Stimulated activated CD4-positive, alpha-beta T cell treated with anti-CD3 and anti-CD28 coated beads, Interleukin-12 subunit alpha, Interleukin-12 subunit beta, amount 100 ng/mL, for 48 hours (primary cell): Measurements from ENCODE around the gene MAN1B1.
A peak's percentile ranks its signal among the peaks of the same experiment; 100 is the strongest.
"Not testable (repeated sequence)": the region's sequence is repeated elsewhere in the genome, so short reads cannot be mapped to it uniquely, and the experiment has no call there.

Experiments
- DNase-seq, 3 donors: peaks; one replicate each; pipeline ENCODE4 v3.0.0-alpha.2; 2020; ENCODE audit warnings: low read depth in 2 of 3, low spot score in 1 of 3

MAN1B1 gene

GRCh38 chr9:137110147-137110910, 23.5 kb downstream of the MAN1B1 start:
- DNase-seq = no peak

DNA sequence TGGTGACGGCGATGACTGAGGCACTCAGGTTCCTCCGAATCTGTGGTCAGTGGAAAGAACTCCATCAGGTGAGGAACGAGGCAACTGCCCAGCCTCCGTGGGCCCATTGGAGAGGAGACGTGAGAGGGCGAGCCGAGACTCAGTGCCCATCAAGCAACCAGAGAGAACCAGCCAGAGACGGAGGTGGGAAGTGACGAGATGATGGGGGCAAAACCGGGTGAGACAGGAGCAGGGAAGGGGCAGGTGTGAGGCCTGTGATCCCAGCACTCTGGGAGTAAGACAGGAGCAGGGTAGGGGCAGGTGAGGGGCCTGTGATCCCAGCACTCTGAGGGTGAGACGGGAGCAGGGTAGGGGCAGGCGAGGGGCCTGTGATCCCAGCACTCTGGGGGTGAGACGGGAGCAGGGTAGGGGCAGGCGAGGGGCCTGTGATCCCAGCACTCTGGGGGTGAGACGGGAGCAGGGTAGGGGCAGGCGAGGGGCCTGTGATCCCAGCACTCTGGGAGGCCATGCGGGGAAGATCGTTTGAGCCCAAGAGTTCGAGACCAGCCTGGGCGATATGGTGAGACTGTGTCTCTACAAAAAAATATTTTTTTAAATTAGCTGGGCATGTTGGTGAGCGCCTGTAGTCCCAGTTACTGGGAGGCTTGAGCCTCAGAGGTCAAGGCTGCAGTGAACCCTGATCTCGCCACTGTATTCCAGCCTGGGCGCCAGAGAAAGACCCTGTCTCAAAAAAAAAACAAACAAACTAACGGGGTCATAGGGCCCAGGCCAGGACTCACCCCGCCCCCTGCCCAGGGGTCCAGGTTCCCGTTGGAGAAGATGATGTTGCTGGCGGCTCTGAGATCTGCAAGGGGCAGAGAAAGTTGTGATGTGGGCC, 24.4 kb downstream of the MAN1B1 start:
- DNase-seq = no peak

DNA sequence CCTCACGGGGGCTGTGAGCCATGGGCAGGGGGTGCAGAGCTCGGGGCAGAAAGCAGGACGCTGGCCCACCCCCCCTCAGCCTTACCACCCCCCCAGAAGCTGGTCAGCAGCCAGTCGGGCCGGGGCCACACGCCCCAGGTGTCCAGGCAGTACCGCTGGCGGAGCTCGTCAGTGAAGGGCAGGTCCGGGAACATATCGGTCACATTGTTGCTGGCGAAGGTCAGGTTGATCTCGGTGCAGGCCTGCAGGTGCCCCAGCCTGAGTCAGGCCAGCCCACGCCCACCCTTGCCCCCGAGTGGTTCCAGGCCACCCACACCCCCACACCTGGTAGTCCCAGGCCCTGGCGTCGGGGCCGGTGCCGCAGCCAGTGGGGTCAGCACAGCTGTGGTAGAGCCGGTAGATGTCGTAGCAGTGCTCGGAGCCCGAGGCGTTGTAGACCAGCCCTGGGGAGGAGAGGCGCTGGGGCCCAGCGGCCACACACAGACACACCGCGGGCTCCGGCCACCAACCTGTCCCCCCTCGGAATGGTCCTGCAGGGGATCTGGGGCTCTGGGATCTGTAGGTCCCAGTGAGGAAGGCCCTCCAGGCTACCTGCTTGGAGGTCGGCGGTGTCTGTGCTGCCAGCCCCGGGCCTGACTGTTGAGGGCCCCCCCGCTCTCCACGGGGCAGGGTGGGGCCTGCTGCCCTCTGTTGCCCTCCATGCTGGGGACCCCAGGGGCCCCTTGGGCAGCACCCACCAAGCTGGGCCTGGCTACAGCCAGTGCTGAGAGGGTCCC, 25.2 kb downstream of the MAN1B1 start:
- no peak for DNase-seq

GRCh38 chr9:137112564-137113384, 26.0 kb downstream of the MAN1B1 start:
- no peak for DNase-seq

GRCh38 chr9:137113385-137114159, 26.8 kb downstream of the MAN1B1 start:
- DNase-seq = peak in 1 of 3 donors; percentile 28

DNA sequence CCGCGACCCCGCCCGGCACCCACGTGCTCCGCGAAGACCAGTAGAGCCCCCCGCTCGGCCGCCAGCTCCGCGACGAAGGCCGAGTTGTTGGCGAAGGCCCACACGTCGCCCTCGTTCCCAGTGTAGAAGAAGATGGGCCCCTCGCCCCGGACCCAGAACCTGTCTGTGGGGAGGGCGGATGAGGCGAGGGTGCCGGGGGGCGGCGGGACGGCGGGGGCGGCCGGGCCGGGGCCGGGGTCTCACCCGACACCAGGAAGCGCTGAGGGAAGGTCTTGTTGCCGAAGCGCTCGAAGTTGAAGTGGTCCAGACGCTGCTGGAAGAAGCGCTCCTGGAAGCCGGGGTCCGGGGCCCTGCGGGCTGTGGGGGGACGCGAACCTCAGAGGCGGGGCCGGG, 27.4 kb downstream of the MAN1B1 start:
- DNase-seq = no peak

DNA sequence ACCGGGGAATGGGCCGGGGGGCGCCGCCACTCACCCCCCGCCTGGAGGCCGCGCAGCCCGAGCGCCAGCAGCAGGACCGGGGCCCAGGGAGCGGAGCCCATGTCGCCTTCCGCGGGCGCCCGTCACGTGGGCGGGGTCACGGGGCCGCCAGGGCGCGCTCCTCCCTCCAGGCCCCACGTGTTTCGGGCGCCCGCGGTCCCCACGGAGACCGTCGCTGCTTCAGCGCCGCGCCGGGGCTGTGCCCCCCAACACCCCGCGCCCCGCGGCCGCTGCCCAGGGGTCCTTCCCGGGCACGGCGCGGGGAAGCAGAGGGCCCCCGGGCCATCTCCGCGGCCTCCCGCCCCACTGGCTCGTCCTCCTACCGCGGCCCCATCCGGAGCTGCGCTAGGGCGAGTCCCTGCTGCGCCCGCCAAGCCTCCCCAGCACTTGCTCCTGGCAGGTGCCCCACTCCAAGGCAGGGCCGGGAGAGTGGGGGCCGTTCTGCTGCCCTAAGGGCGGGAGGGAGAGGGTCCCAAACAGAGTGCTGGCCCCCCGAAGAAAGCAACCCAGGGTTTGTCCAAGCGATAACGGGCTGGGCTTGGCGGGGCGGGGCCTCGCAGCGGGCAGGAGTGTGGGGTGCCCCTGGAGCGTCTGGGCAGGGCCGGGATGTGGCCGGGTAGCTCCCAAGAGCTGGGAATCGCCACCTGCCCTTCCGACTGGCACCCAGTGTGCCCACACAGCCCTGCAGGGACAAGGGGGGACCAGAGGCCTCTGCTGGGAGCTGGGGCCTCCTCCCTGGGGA, 28.0 kb downstream of the MAN1B1 start, which contains the start of gene DPP7:
Gene DPP7 (minus strand): TSS at position 121 of the 781 bp plus-strand sequence. CDS start 20 bp downstream, at position 101.
- DNase-seq = peak; percentile 50 to 77 (median 60)

- DNase-seq = no peak
These were observed 28.7 kb downstream of the MAN1B1 start for GRCh38 chr9:137115394-137116026.

GRCh38 chr9:137116027-137116507, 29.3 kb downstream of the MAN1B1 start:
- no peak for DNase-seq

DNA sequence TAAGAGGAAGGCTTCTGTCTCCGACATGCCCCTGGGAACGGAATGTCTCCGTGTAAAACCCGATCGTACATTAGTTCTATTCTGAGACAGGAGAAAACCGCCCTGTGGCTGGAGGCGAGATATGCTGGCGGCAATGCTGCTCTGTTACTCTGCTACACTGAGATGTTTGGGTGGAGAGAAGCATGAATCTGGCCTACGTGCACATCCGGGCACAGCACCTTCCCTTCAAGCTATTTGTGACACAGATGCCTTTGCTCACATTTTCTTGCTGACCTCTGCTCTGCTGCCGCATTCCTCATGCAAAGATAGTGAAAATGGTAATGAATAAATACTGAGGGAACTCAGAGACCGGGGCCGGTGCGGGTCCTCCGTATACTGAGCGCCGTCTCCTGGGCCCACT, 29.9 kb downstream of the MAN1B1 start:
- DNase-seq = no peak

DNA sequence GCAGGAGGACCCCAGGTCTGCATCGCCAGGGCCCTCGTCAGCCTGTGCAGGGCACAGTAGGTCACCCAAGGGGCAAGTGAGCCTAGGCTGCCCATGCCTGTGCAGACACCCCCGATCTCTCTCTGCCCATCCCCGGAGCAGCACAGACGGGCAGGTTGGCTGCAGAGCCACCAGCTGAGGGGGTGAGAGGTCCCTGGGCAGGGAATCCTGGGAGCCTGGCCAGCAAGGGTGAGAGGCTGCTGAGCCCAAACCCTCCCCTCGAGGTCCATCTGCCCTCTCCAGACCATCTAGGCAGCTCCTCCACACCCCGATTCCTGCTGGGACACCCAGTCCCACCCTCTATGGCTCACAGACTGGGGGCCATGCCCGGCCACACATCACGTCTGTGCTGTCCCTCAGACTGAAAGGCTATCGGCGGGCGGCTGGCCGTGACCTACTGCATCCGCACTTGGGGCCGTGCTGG, 30.5 kb downstream of the MAN1B1 start:
- DNase-seq = no peak

DNA sequence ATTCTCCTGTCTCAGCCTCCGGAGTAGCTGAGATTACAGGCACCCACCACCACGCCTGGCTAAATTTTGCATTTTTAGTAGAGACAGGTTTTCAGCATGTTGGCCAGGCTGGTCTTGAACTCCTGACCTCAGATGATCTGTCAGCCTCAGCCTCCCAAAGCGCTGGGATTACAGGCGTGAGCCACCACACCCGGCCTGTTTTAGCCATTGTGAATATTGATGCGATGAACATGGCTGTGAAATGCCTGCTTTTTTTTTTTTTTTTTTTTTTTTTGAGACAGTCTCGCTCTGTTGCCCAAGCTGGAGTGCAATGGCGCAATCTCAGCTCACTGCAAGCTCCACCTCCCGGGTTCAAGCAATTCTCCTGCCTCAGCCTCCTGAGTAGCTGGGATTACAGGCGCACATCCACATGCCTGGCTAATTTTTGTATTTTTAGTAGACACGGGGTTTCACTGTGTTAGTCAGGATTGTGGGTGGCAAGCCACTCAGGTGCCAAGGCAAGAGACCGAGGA, 31.4 kb downstream of the MAN1B1 start:
- DNase-seq = not testable (repeated sequence)

DNA sequence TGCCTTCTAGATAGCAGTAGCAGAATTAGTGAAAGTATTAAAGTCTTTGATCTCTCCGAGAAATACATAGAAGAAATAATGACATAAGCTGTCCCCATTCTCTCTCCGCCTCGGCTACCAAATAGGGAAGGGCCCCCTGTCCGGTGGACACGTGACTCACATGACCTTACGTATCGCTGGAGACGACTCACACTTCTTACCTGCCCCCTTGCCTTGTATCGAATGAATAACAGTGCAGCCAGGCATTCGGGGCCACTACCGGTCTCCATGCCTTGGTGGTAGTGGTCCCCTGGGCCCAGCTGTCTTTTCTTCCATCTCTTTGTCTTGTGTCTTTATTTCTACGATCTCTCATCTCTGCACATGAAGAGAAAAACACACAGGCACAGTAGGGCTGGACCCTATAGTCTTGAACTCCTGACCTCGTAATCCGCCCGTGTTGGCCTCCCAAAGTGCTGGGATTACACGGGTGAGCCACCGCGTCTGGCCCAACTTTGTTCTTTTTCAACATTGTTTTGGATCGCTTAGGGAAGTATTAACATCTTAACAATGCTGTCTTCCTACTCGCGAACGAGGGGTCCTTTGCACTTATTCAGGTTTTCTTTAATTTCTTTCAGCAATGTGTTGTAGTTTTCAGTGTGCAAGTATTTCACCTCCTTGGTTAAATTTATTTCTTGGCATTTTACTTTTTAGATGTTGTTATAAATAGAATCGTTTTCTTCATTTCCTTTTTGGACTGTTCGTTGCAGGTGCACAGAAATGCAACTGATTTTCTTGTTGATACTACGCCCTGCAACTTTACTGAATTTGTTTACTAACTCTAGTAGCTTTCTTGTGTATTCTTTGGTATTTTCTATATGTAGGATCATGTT, 35.4 kb downstream of the MAN1B1 start:
- not testable (repeated sequence) for DNase-seq

GRCh38 chr9:137122796-137123467, 36.1 kb downstream of the MAN1B1 start:
- DNase-seq = not testable (repeated sequence)

GRCh38 chr9:137123468-137123837, 36.7 kb downstream of the MAN1B1 start:
- no peak for DNase-seq

GRCh38 chr9:137123952-137124462, 37.2 kb downstream of the MAN1B1 start:
- DNase-seq = not testable (repeated sequence)
